OCI-LY1 (cell line): Measurements from ENCODE around the gene TOMM7.

Experiments used
- H2AFZ ChIP-seq: fragments of 200-600 bp; sonication (generic), shearing (Covaris generic); 2 replicates; pipeline ENCODE4 v1.6.0; 2014; ENCODE audit warnings: antibody characterized with exemption, mild to moderate bottlenecking, low read length
- H3F3A ChIP-seq: fragments of 200-600 bp; sonication (generic), shearing (Covaris generic); 2 replicates; pipeline ENCODE4 v1.6.0; 2014; ENCODE audit warnings: mild to moderate bottlenecking, antibody characterized with exemption, low read length, moderate library complexity; ENCODE audit not compliant: insufficient read depth
- H3K27ac ChIP-seq: fragments of 200-600 bp; sonication (generic); 2 replicates; pipeline ENCODE4 v1.5.1; 2014; ENCODE audit warnings: low read length, mixed run types, mild to moderate bottlenecking, low read depth; ENCODE audit not compliant: poor library complexity, severe bottlenecking
- H3K27me3 ChIP-seq: fragments of 200-600 bp; sonication (generic); 2 replicates; pipeline ENCODE4 v1.6.0; 2014; ENCODE audit warnings: antibody characterized with exemption, mild to moderate bottlenecking, low read length, moderate library complexity; ENCODE audit not compliant: insufficient read depth
- H3K36me3 ChIP-seq: fragments of 200-600 bp; sonication (generic); 2 replicates; pipeline ENCODE4 v1.6.1; 2014; ENCODE audit warnings: mild to moderate bottlenecking, antibody characterized with exemption, low read length, moderate library complexity, mixed read lengths; ENCODE audit not compliant: insufficient read depth
- H3K4me1 ChIP-seq: fragments of 200-600 bp; sonication (generic); 2 replicates; pipeline ENCODE4 v1.5.1; 2014; ENCODE audit warnings: mild to moderate bottlenecking, low read length, moderate library complexity; ENCODE audit not compliant: insufficient read depth, severe bottlenecking
- H3K4me2 ChIP-seq: fragments of 200-600 bp; sonication (generic), shearing (Covaris generic); 2 replicates; pipeline ENCODE4 v1.6.1; 2014; ENCODE audit warnings: low read length
- H3K4me3 ChIP-seq: fragments of 200-600 bp; sonication (generic); 2 replicates; pipeline ENCODE4 v1.5.1; 2014; ENCODE audit warnings: low read length, low read depth, mild to moderate bottlenecking, mixed read lengths; ENCODE audit not compliant: poor library complexity, severe bottlenecking
- H3K79me2 ChIP-seq: fragments of 200-600 bp; shearing (Covaris generic); 2 replicates; pipeline ENCODE4 v1.6.1; 2016; ENCODE audit warnings: mixed run types, low read length, mixed read lengths; ENCODE audit not compliant: insufficient read depth
- H3K9ac ChIP-seq: fragments of 200-600 bp; sonication (generic), shearing (Covaris generic); 2 replicates; pipeline ENCODE4 v1.6.1; 2014; ENCODE audit warnings: mild to moderate bottlenecking, low read length, mixed read lengths
- H3K9me2 ChIP-seq: fragments of 200-600 bp; sonication (generic), shearing (Covaris generic); 2 replicates; pipeline ENCODE4 v1.6.1; 2014; ENCODE audit warnings: low read depth, mild to moderate bottlenecking, low read length, mixed read lengths
- H3K9me3 ChIP-seq: fragments of 200-600 bp; shearing (Covaris generic); 2 replicates; pipeline ENCODE4 v1.6.1; 2014; ENCODE audit warnings: low read length, mixed read lengths
- H4K20me1 ChIP-seq: fragments of 200-600 bp; sonication (generic), shearing (Covaris generic); 2 replicates; pipeline ENCODE4 v1.6.0; 2016; ENCODE audit warnings: mild to moderate bottlenecking, low read length; ENCODE audit not compliant: insufficient read depth
- CTCF ChIP-seq: fragments of 200-600 bp; sonication (generic), shearing (Covaris generic); IDR thresholded peaks from 2 replicates; pipeline ENCODE4 v1.5.1; 2017; ENCODE audit warnings: mild to moderate bottlenecking, antibody characterized with exemption, low read length, moderate library complexity, mixed read lengths
- EZH2 ChIP-seq: fragments of 200-600 bp; sonication (generic), shearing (Covaris generic); IDR thresholded peaks from 2 replicates; pipeline ENCODE4 v1.8.0; 2017; ENCODE audit warnings: borderline replicate concordance, mixed run types, mild to moderate bottlenecking, antibody characterized with exemption, low read length, moderate library complexity, mixed read lengths

Gene TOMM7

GRCh38 chr7:22868509-22868908, 45.9 kb upstream of the TOMM7 start:
- H3K4me2 ChIP-seq, result no peak overlapping the region
- H3F3A ChIP-seq, result peaks cover 3% of the 10 kb centered on the region; the same call in 1 of the 2 replicates
- H3K9me3 ChIP-seq, result no peaks in the 10 kb centered on the region
- peaks cover 4% of the 10 kb centered on the region for H3K36me3 ChIP-seq
- H3K9ac ChIP-seq, result no peak overlapping the region
- H4K20me1 ChIP-seq, result no peaks in the 10 kb centered on the region
- no peaks in the 10 kb centered on the region for H3K79me2 ChIP-seq
- H3K4me3 ChIP-seq, result no peak overlapping the region
- H3K27me3 ChIP-seq, result no peaks in the 10 kb centered on the region
- no peak overlapping the region for H2AFZ ChIP-seq
- no peak overlapping the region for H3K27ac ChIP-seq
- no peaks in the 10 kb centered on the region for H3K9me2 ChIP-seq
- TF ChIP-seq CTCF (no peak), EZH2 (no peak)
- H3K4me1 ChIP-seq, result no peaks in the 10 kb centered on the region

- Histone ChIP-seq H3K27ac (no peak overlapping the region), H3K4me3 (no peak overlapping the region), H3K36me3 (peaks cover 11% of the 10 kb centered on the region), H2AFZ (no peak overlapping the region), H3K4me1 (no peaks in the 10 kb centered on the region), H3K27me3 (no peaks in the 10 kb centered on the region), H4K20me1 (no peaks in the 10 kb centered on the region), H3K9me2 (no peaks in the 10 kb centered on the region), H3K4me2 (no peak overlapping the region), H3K9me3 (no peaks in the 10 kb centered on the region), H3F3A (peaks cover 3% of the 10 kb centered on the region; the same call in 1 of the 2 replicates), H3K79me2 (no peaks in the 10 kb centered on the region), H3K9ac (no peak overlapping the region)
- TF ChIP-seq CTCF, result no peak
- TF ChIP-seq EZH2, result no peak
Measured at GRCh38 chr7:22867589-22867988, 44.9 kb upstream of the TOMM7 start.

- Histone ChIP-seq H3K27ac (no peak overlapping the region), H3K4me3 (no peak overlapping the region), H3K79me2 (no peaks in the 10 kb centered on the region), H3K9me2 (no peaks in the 10 kb centered on the region), H3K9me3 (no peaks in the 10 kb centered on the region), H2AFZ (no peak overlapping the region), H3F3A (peaks cover 3% of the 10 kb centered on the region; the same call in 1 of the 2 replicates), H4K20me1 (no peaks in the 10 kb centered on the region), H3K27me3 (no peaks in the 10 kb centered on the region), H3K9ac (no peak overlapping the region), H3K4me1 (no peaks in the 10 kb centered on the region), H3K36me3 (peaks cover 13% of the 10 kb centered on the region), H3K4me2 (no peak overlapping the region)
- TF ChIP-seq EZH2 (no peak), CTCF (no peak)
Measured at GRCh38 chr7:22867003-22867402, 44.4 kb upstream of the TOMM7 start.
